HEK293 (cell line): ENCODE results near the gene NOC2L.

Experiments used
- EGR2 ChIP-seq: fragments of 450-650 bp; formaldehyde crosslinking; IDR thresholded peaks from 2 replicates; pipeline ENCODE4 v1.5.1; 2016; ENCODE audit warnings: low read depth, missing biosample characterization, missing genetic modification characterization
- FEZF1 ChIP-seq: fragments of 450-650 bp; formaldehyde crosslinking; IDR thresholded peaks from 2 replicates; pipeline ENCODE4 v1.5.1; 2016; ENCODE audit warnings: missing biosample characterization, missing genetic modification characterization
- HOXC10 ChIP-seq: sonication (generic); formaldehyde crosslinking; IDR thresholded peaks from 2 replicates; pipeline ENCODE4 v1.8.1; 2023; ENCODE audit warnings: mild to moderate bottlenecking, missing genetic modification reagents
- HOXD13 ChIP-seq: sonication (generic); formaldehyde crosslinking; IDR thresholded peaks from 2 replicates; pipeline ENCODE4 v1.8.0; 2022; ENCODE audit warnings: missing genetic modification reagents, borderline replicate concordance
- IKZF3 ChIP-seq: fragments of 450-650 bp; IDR thresholded peaks from 2 replicates; pipeline ENCODE4 v1.5.0; 2018; ENCODE audit warnings: missing biosample characterization, mild to moderate bottlenecking, missing genetic modification characterization, moderate library complexity
- KLF7 ChIP-seq: fragments of 450-650 bp; formaldehyde crosslinking; IDR thresholded peaks from 2 replicates; pipeline ENCODE4 v1.5.1; 2016; ENCODE audit warnings: missing biosample characterization, missing genetic modification characterization, borderline replicate concordance
- KLF8 ChIP-seq: fragments of 450-650 bp; formaldehyde crosslinking; IDR thresholded peaks from 2 replicates; pipeline ENCODE4 v1.5.1; 2016; ENCODE audit warnings: missing biosample characterization, missing genetic modification characterization
- OSR2 ChIP-seq: fragments of 450-650 bp; formaldehyde crosslinking; IDR thresholded peaks from 2 replicates; pipeline ENCODE4 v1.5.1; 2016; ENCODE audit warnings: missing biosample characterization, missing genetic modification characterization
- RBAK ChIP-seq: fragments of 450-650 bp; formaldehyde crosslinking; IDR thresholded peaks from 2 replicates; pipeline ENCODE4 v1.5.1; 2016; ENCODE audit warnings: missing biosample characterization, missing genetic modification characterization
- ZEB2 ChIP-seq: fragments of 450-650 bp; formaldehyde crosslinking; IDR thresholded peaks from 2 replicates; pipeline ENCODE4 v1.5.1; 2016; ENCODE audit warnings: missing biosample characterization, missing genetic modification characterization
- ZFP3 ChIP-seq: fragments of 450-650 bp; formaldehyde crosslinking; IDR thresholded peaks from 2 replicates; pipeline ENCODE4 v1.5.1; 2016; ENCODE audit warnings: low read depth, missing biosample characterization, missing genetic modification characterization
- ZNF202 ChIP-seq: fragments of 450-650 bp; formaldehyde crosslinking; IDR thresholded peaks from 2 replicates; pipeline ENCODE4 v1.5.1; 2016; ENCODE audit warnings: missing biosample characterization, missing genetic modification characterization, borderline replicate concordance
- ZNF211 ChIP-seq: fragments of 450-650 bp; formaldehyde crosslinking; IDR thresholded peaks from 2 replicates; pipeline ENCODE4 v1.5.1; 2016; ENCODE audit warnings: low read depth, missing biosample characterization, missing genetic modification characterization
- ZNF335 ChIP-seq: fragments of 450-650 bp; formaldehyde crosslinking; conservative IDR thresholded peaks from 2 replicates; pipeline ENCODE4 v1.5.1; 2016; ENCODE audit warnings: missing biosample characterization, missing genetic modification characterization
- ZNF350 ChIP-seq: fragments of 450-650 bp; formaldehyde crosslinking; IDR thresholded peaks from 2 replicates; pipeline ENCODE4 v1.5.0; 2017; ENCODE audit warnings: missing biosample characterization, mild to moderate bottlenecking, missing genetic modification characterization
- ZNF426 ChIP-seq: fragments of 450-650 bp; formaldehyde crosslinking; IDR thresholded peaks from 2 replicates; pipeline ENCODE4 v1.5.1; 2017; ENCODE audit warnings: missing biosample characterization, missing genetic modification characterization, mild to moderate bottlenecking, inconsistent platforms, moderate library complexity
- ZNF48 ChIP-seq: fragments of 450-650 bp; formaldehyde crosslinking; IDR thresholded peaks from 2 replicates; pipeline ENCODE4 v1.5.1; 2016; ENCODE audit warnings: missing biosample characterization, missing genetic modification characterization
- ZNF530 ChIP-seq: fragments of 450-650 bp; formaldehyde crosslinking; IDR thresholded peaks from 2 replicates; pipeline ENCODE4 v1.5.1; 2016; ENCODE audit warnings: low read depth, missing biosample characterization, missing genetic modification characterization
- ZNF624 ChIP-seq: fragments of 450-650 bp; formaldehyde crosslinking; IDR thresholded peaks from 2 replicates; pipeline ENCODE4 v1.5.1; 2017; ENCODE audit warnings: missing biosample characterization, missing genetic modification characterization
- ZSCAN23 ChIP-seq: fragments of 450-650 bp; formaldehyde crosslinking; IDR thresholded peaks from 2 replicates; pipeline ENCODE4 v1.5.1; 2016; ENCODE audit warnings: missing biosample characterization, missing genetic modification characterization
- ZSCAN30 ChIP-seq: fragments of 450-650 bp; IDR thresholded peaks from 2 replicates; pipeline ENCODE4 v1.5.1; 2018; ENCODE audit warnings: missing biosample characterization, mild to moderate bottlenecking, missing genetic modification characterization, moderate library complexity
- TF ChIP-seq, protein P1 (sequence below): fragments of 450-650 bp; formaldehyde crosslinking; IDR thresholded peaks from 2 replicates; pipeline ENCODE4 v1.5.1; 2016; ENCODE audit warnings: missing biosample characterization, missing genetic modification characterization, low read depth
- TF ChIP-seq, protein P2 (sequence below): fragments of 450-650 bp; formaldehyde crosslinking; IDR thresholded peaks from 2 replicates; pipeline ENCODE4 v1.5.1; 2016; ENCODE audit warnings: missing biosample characterization, missing genetic modification characterization
- TF ChIP-seq, protein P3 (sequence below): fragments of 450-650 bp; formaldehyde crosslinking; IDR thresholded peaks from 2 replicates; pipeline ENCODE4 v1.5.1; 2016; ENCODE audit warnings: missing biosample characterization, missing genetic modification characterization
- TF ChIP-seq, protein P4 (sequence below): sonication (generic); formaldehyde crosslinking; IDR thresholded peaks from 2 replicates; pipeline ENCODE4 v1.8.1; 2022; ENCODE audit warnings: mild to moderate bottlenecking, moderate library complexity, missing genetic modification reagents
- TF ChIP-seq, protein P5 (sequence below): fragments of 450-650 bp; formaldehyde crosslinking; IDR thresholded peaks from 2 replicates; pipeline ENCODE4 v1.5.1; 2017; ENCODE audit warnings: missing biosample characterization, missing genetic modification characterization
- TF ChIP-seq, protein P6 (sequence below): fragments of 450-650 bp; formaldehyde crosslinking; conservative IDR thresholded peaks from 2 replicates; pipeline ENCODE4 v1.5.1; 2016; ENCODE audit warnings: low read depth, missing biosample characterization, missing genetic modification characterization

Gene NOC2L

DNA sequence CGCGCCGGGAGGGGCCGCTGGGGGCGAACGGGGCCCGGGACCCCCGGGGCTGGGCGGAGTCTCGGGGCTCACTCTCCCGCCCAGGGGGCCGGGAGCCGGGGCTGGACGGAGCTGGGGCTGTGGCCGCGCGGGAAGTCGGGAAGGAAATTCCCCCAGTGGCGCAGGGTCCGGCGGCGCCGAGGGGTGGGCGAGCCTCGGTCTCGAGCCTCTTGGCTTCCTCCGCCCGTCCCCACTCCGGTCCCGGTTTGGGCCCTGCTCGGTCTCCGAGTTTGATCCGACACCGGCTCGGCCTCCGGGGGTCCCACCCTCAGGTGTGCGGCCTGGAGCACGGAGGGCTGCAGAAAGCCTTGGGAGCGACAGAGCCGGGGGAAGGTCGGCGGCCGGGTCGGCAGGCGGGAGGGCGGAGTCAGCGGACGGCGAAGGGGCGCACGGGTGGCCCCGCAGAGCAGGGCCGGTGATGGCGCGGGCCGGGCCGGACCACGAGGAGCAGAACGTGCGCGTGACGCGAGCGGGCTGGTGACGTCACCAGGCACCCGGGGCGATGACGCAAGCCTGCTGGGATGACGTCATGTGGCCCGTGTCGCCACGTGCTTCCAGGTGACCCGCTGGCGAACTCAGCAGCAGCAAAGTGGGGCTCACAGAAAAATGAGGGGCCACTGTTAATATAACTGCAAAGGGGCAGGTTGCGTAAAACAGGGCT is 41.5 kb upstream of the NOC2L start (continued):
- TF ChIP-seq, protein P1, sequence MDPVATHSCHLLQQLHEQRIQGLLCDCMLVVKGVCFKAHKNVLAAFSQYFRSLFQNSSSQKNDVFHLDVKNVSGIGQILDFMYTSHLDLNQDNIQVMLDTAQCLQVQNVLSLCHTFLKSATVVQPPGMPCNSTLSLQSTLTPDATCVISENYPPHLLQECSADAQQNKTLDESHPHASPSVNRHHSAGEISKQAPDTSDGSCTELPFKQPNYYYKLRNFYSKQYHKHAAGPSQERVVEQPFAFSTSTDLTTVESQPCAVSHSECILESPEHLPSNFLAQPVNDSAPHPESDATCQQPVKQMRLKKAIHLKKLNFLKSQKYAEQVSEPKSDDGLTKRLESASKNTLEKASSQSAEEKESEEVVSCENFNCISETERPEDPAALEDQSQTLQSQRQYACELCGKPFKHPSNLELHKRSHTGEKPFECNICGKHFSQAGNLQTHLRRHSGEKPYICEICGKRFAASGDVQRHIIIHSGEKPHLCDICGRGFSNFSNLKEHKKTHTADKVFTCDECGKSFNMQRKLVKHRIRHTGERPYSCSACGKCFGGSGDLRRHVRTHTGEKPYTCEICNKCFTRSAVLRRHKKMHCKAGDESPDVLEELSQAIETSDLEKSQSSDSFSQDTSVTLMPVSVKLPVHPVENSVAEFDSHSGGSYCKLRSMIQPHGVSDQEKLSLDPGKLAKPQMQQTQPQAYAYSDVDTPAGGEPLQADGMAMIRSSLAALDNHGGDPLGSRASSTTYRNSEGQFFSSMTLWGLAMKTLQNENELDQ (tag by site-specific recombination), result no peak
- no peak for TF ChIP-seq ZNF624
- TF ChIP-seq ZNF530 (tag by site-specific recombination), result no peak
- peak; percentile 24; the same call in 1 of the 2 replicates for TF ChIP-seq KLF7 (tag by site-specific recombination)
- TF ChIP-seq, protein P2, sequence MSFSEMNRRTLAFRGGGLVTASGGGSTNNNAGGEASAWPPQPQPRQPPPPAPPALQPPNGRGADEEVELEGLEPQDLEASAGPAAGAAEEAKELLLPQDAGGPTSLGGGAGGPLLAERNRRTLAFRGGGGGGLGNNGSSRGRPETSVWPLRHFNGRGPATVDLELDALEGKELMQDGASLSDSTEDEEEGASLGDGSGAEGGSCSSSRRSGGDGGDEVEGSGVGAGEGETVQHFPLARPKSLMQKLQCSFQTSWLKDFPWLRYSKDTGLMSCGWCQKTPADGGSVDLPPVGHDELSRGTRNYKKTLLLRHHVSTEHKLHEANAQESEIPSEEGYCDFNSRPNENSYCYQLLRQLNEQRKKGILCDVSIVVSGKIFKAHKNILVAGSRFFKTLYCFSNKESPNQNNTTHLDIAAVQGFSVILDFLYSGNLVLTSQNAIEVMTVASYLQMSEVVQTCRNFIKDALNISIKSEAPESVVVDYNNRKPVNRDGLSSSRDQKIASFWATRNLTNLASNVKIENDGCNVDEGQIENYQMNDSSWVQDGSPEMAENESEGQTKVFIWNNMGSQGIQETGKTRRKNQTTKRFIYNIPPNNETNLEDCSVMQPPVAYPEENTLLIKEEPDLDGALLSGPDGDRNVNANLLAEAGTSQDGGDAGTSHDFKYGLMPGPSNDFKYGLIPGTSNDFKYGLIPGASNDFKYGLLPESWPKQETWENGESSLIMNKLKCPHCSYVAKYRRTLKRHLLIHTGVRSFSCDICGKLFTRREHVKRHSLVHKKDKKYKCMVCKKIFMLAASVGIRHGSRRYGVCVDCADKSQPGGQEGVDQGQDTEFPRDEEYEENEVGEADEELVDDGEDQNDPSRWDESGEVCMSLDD (tag by site-specific recombination), result peak; percentile 98
- no peak for TF ChIP-seq ZNF202 (tag by site-specific recombination)
- no peak for TF ChIP-seq ZNF211 (tag by site-specific recombination)
- peak; percentile 55 for TF ChIP-seq OSR2 (tag by site-specific recombination)
- TF ChIP-seq EGR2 (tag by site-specific recombination), result no peak
- TF ChIP-seq KLF8 (tag by site-specific recombination), result peak; percentile 97
- no peak for TF ChIP-seq ZSCAN23 (tag by site-specific recombination)
- no peak for TF ChIP-seq ZFP3
- TF ChIP-seq HOXC10 (CRISPR knock-in tag), result no peak; the same call in 1 of the 2 replicates
- no peak for TF ChIP-seq ZNF48 (tag by site-specific recombination)
- TF ChIP-seq ZEB2 (tag by site-specific recombination), result peak; percentile 100
- TF ChIP-seq ZNF335 (tag by site-specific recombination), result peak; percentile 72
- TF ChIP-seq RBAK (tag by site-specific recombination), result no peak
- TF ChIP-seq, protein P3, sequence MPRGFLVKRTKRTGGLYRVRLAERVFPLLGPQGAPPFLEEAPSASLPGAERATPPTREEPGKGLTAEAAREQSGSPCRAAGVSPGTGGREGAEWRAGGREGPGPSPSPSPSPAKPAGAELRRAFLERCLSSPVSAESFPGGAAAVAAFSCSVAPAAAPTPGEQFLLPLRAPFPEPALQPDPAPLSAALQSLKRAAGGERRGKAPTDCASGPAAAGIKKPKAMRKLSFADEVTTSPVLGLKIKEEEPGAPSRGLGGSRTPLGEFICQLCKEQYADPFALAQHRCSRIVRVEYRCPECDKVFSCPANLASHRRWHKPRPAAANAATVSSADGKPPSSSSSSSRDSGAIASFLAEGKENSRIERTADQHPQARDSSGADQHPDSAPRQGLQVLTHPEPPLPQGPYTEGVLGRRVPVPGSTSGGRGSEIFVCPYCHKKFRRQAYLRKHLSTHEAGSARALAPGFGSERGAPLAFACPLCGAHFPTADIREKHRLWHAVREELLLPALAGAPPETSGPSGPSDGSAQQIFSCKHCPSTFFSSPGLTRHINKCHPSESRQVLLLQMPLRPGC (tag by site-specific recombination), result peak; percentile 95
- TF ChIP-seq, protein P4, sequence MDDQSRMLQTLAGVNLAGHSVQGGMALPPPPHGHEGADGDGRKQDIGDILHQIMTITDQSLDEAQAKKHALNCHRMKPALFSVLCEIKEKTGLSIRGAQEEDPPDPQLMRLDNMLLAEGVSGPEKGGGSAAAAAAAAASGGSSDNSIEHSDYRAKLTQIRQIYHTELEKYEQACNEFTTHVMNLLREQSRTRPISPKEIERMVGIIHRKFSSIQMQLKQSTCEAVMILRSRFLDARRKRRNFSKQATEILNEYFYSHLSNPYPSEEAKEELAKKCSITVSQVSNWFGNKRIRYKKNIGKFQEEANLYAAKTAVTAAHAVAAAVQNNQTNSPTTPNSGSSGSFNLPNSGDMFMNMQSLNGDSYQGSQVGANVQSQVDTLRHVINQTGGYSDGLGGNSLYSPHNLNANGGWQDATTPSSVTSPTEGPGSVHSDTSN, result peak; percentile 92
- TF ChIP-seq, protein P5, sequence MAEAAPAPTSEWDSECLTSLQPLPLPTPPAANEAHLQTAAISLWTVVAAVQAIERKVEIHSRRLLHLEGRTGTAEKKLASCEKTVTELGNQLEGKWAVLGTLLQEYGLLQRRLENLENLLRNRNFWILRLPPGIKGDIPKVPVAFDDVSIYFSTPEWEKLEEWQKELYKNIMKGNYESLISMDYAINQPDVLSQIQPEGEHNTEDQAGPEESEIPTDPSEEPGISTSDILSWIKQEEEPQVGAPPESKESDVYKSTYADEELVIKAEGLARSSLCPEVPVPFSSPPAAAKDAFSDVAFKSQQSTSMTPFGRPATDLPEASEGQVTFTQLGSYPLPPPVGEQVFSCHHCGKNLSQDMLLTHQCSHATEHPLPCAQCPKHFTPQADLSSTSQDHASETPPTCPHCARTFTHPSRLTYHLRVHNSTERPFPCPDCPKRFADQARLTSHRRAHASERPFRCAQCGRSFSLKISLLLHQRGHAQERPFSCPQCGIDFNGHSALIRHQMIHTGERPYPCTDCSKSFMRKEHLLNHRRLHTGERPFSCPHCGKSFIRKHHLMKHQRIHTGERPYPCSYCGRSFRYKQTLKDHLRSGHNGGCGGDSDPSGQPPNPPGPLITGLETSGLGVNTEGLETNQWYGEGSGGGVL (tag by site-specific recombination), result peak; percentile 74
- TF ChIP-seq ZSCAN30 (tag by site-specific recombination), result peak; percentile 89
- TF ChIP-seq, protein P6, sequence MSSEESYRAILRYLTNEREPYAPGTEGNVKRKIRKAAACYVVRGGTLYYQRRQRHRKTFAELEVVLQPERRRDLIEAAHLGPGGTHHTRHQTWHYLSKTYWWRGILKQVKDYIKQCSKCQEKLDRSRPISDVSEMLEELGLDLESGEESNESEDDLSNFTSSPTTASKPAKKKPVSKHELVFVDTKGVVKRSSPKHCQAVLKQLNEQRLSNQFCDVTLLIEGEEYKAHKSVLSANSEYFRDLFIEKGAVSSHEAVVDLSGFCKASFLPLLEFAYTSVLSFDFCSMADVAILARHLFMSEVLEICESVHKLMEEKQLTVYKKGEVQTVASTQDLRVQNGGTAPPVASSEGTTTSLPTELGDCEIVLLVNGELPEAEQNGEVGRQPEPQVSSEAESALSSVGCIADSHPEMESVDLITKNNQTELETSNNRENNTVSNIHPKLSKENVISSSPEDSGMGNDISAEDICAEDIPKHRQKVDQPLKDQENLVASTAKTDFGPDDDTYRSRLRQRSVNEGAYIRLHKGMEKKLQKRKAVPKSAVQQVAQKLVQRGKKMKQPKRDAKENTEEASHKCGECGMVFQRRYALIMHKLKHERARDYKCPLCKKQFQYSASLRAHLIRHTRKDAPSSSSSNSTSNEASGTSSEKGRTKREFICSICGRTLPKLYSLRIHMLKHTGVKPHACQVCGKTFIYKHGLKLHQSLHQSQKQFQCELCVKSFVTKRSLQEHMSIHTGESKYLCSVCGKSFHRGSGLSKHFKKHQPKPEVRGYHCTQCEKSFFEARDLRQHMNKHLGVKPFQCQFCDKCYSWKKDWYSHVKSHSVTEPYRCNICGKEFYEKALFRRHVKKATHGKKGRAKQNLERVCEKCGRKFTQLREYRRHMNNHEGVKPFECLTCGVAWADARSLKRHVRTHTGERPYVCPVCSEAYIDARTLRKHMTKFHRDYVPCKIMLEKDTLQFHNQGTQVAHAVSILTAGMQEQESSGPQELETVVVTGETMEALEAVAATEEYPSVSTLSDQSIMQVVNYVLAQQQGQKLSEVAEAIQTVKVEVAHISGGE (tag by site-specific recombination), result peak; percentile 6
- peak; percentile 45; the same call in 1 of the 2 replicates for TF ChIP-seq HOXD13
- no peak for TF ChIP-seq ZNF350 (tag by site-specific recombination)
- peak; percentile 94 for TF ChIP-seq FEZF1 (tag by site-specific recombination)
- TF ChIP-seq ZNF426 (tag by site-specific recombination), result no peak
- peak; percentile 16; the same call in 1 of the 2 replicates for TF ChIP-seq IKZF3 (tag by site-specific recombination)
